Gastrocnemius medialis (tissue), 4 donors: ENCODE data around the gene SEMA3C. TPM values are rescaled to one million over a fixed set of nuclear protein-coding genes. Genes with fewer than 3 reads are reported as not detected.
A peak's percentile ranks its signal among the peaks of the same experiment; 100 is the strongest.

Experiments
- ATAC-seq, 2 donors: fragments of 150-250 bp; one replicate each; pipeline ENCODE4 v1.9.1; 2016
- DNase-seq, 2 donors: peaks; one replicate each; pipeline ENCODE4 v3.0.0-alpha.2; 2019
- H3K27ac ChIP-seq, 4 donors: fragments of 200-600 bp; sonication (generic); 1 replicate in 1 of 4; 2 replicates in 3 of 4; pipeline ENCODE4 v1.5.1; 2016 to 2018; ENCODE audit warnings: mild to moderate bottlenecking in 2 of 4, moderate library complexity in 1 of 4
- H3K27me3 ChIP-seq, 3 donors: fragments of 200-600 bp; sonication (generic) in 2 of 3; 1 replicate in 1 of 3; 2 replicates in 2 of 3; pipeline versions ENCODE4 v1.5.1 to v1.6.0; 2016 to 2019; ENCODE audit warnings: mild to moderate bottlenecking in 1 of 3, moderate library complexity in 1 of 3
- H3K36me3 ChIP-seq, 2 donors: fragments of 200-600 bp; sonication (generic) in 1 of 2; one replicate each; pipeline ENCODE4 v1.5.1; 2017 to 2018
- H3K4me1 ChIP-seq, 2 donors: fragments of 200-600 bp; sonication (generic) in 1 of 2; one replicate each; pipeline ENCODE4 v1.5.1; 2016 to 2017; ENCODE audit warnings: mild to moderate bottlenecking in 2 of 2
- H3K4me3 ChIP-seq, 4 donors: fragments of 200-600 bp; sonication (generic) in 3 of 4; 1 replicate in 1 of 4; 2 replicates in 3 of 4; pipeline ENCODE4 v1.5.1; 2016 to 2019; ENCODE audit warnings: mild to moderate bottlenecking in 2 of 4
- H3K9me3 ChIP-seq, 3 donors: fragments of 200-600 bp; sonication (generic) in 2 of 3; 1 replicate in 1 of 3; 2 replicates in 2 of 3; pipeline ENCODE4 v1.5.1; 2016 to 2019
- CTCF ChIP-seq, 5 experiments: fragments of 450-650 bp in 3 of 5; fragments of 200-600 bp in 2 of 5; sonication (generic) in 2 of 5; IDR thresholded peaks in 4 of 5; conservative IDR thresholded peaks in 1 of 5; 1 replicate in 4 of 5; 2 replicates in 1 of 5; pipeline ENCODE4 v1.5.1; 2016 to 2019; ENCODE audit warnings: antibody characterized with exemption in 5 of 5, mild to moderate bottlenecking in 3 of 5, moderate library complexity in 3 of 5
- POLR2A ChIP-seq, 2 donors: fragments of 450-650 bp; IDR thresholded peaks; one replicate each; pipeline ENCODE4 v1.6.1; 2017; ENCODE audit warnings: antibody characterized with exemption in 2 of 2, mild to moderate bottlenecking in 2 of 2, moderate library complexity in 2 of 2
- in situ Hi-C, 4 donors: fragments of 200-750 bp; cut with MboI; loops; one replicate each; pipeline versions ENCODE4 v1.15.0 to v1.8.0; 2017; ENCODE audit warnings: low sequenced_read_pairs in 4 of 4
- intact Hi-C: fragments of 100-400 bp; cut with DNase I; formaldehyde crosslinking; loops from one replicate; pipeline ENCODE4 v1.15.1; 2023; ENCODE audit warnings: low total_unique reads
- total RNA-seq, 4 donors: library from RNA; depleted of rRNA; stranded (reverse); fragments of >200 nt; gene quantifications; one replicate each; pipeline versions ENCODE4 v1.1.0 to v1.2.3, GENCODE V29; 2016

SEMA3C gene
- total RNA-seq, 4 donors from 2014 or later: 5.4 to 58.5 (median 30.3) TPM

- Histone ChIP-seq H3K9me3 (no peaks in the 10 kb centered on the region), H3K4me3 (no peak overlapping the region), H3K27me3 (no peaks in the 10 kb centered on the region), H3K36me3 (no peaks in the 10 kb centered on the region), H3K27ac (peak overlapping the region in 3 of 4 donors; percentile 6 to 16 (median 13)), H3K4me1 (peaks cover 10 to 18% of the 10 kb centered on the region in 2 donors)
- in situ Hi-C loops: no loop called here
- DNase-seq (no peak), ATAC-seq (peak; percentile 50 to 71)
- intact Hi-C loops: no loop called here
- TF ChIP-seq CTCF (IDR thresholded peaks at IDR 0.05 in 4 of 5, conservative IDR thresholded peaks at IDR 0.05 in 1 of 5) (no peak), POLR2A (IDR thresholded peaks at IDR 0.05) (no peak)
Measured at GRCh38 chr7:80941208-80941758, 22.4 kb upstream of the SEMA3C start.

GRCh38 chr7:80940539-80941207 lies 21.8 kb upstream of the SEMA3C start:
- in situ Hi-C loops (no loop called here), intact Hi-C loops (no loop called here)
- H3K4me3 ChIP-seq: no peak overlapping the region
- H3K36me3 ChIP-seq: no peaks in the 10 kb centered on the region
- no peaks in the 10 kb centered on the region for H3K27me3 ChIP-seq
- H3K27ac ChIP-seq: peak overlapping the region in 3 of 4 donors; percentile 6 to 16 (median 13)
- ATAC-seq (no peak), DNase-seq (no peak)
- H3K4me1 ChIP-seq: peaks cover 10 to 18% of the 10 kb centered on the region in 2 donors
- no peak for TF ChIP-seq CTCF (IDR thresholded peaks at IDR 0.05 in 4 of 5, conservative IDR thresholded peaks at IDR 0.05 in 1 of 5)
- TF ChIP-seq POLR2A (IDR thresholded peaks at IDR 0.05): no peak
- H3K9me3 ChIP-seq: no peaks in the 10 kb centered on the region

- Histone ChIP-seq H3K36me3 (no peaks in the 10 kb centered on the region), H3K4me3 (no peak overlapping the region), H3K27me3 (no peaks in the 10 kb centered on the region), H3K4me1 (peaks cover 6 to 13% of the 10 kb centered on the region in 2 donors), H3K27ac (no peak overlapping the region), H3K9me3 (no peaks in the 10 kb centered on the region)
- ATAC-seq: no peak
- TF ChIP-seq CTCF (IDR thresholded peaks at IDR 0.05 in 4 of 5, conservative IDR thresholded peaks at IDR 0.05 in 1 of 5) (no peak), POLR2A (IDR thresholded peaks at IDR 0.05) (no peak)
- in situ Hi-C loops (no loop called here), intact Hi-C loops (no loop called here)
- no peak for DNase-seq
Measured at GRCh38 chr7:80937336-80937735, 18.5 kb upstream of the SEMA3C start.

- intact Hi-C loops: no loop called here
- in situ Hi-C loops: no loop called here
- DNase-seq: no peak
Measured at GRCh38 chr7:80935991-80936780, 17.3 kb upstream of the SEMA3C start.

More at GRCh38 chr7:80935991-80936780, 17.3 kb upstream of the SEMA3C start:
- no peaks in the 10 kb centered on the region for H3K27me3 ChIP-seq
- no peak for TF ChIP-seq POLR2A (IDR thresholded peaks at IDR 0.05)
- no peak for TF ChIP-seq CTCF (IDR thresholded peaks at IDR 0.05 in 4 of 5, conservative IDR thresholded peaks at IDR 0.05 in 1 of 5)
- no peak for ATAC-seq
- no peak overlapping the region for H3K4me3 ChIP-seq
- peaks cover 0 to 3% of the 10 kb centered on the region in 2 donors for H3K4me1 ChIP-seq
- no peaks in the 10 kb centered on the region for H3K36me3 ChIP-seq
- no peaks in the 10 kb centered on the region for H3K9me3 ChIP-seq
- H3K27ac ChIP-seq: no peak overlapping the region
